Measurements from ENCODE around the gene ATF6.

The ATF6 gene, protein sequence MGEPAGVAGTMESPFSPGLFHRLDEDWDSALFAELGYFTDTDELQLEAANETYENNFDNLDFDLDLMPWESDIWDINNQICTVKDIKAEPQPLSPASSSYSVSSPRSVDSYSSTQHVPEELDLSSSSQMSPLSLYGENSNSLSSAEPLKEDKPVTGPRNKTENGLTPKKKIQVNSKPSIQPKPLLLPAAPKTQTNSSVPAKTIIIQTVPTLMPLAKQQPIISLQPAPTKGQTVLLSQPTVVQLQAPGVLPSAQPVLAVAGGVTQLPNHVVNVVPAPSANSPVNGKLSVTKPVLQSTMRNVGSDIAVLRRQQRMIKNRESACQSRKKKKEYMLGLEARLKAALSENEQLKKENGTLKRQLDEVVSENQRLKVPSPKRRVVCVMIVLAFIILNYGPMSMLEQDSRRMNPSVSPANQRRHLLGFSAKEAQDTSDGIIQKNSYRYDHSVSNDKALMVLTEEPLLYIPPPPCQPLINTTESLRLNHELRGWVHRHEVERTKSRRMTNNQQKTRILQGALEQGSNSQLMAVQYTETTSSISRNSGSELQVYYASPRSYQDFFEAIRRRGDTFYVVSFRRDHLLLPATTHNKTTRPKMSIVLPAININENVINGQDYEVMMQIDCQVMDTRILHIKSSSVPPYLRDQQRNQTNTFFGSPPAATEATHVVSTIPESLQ

DNA sequence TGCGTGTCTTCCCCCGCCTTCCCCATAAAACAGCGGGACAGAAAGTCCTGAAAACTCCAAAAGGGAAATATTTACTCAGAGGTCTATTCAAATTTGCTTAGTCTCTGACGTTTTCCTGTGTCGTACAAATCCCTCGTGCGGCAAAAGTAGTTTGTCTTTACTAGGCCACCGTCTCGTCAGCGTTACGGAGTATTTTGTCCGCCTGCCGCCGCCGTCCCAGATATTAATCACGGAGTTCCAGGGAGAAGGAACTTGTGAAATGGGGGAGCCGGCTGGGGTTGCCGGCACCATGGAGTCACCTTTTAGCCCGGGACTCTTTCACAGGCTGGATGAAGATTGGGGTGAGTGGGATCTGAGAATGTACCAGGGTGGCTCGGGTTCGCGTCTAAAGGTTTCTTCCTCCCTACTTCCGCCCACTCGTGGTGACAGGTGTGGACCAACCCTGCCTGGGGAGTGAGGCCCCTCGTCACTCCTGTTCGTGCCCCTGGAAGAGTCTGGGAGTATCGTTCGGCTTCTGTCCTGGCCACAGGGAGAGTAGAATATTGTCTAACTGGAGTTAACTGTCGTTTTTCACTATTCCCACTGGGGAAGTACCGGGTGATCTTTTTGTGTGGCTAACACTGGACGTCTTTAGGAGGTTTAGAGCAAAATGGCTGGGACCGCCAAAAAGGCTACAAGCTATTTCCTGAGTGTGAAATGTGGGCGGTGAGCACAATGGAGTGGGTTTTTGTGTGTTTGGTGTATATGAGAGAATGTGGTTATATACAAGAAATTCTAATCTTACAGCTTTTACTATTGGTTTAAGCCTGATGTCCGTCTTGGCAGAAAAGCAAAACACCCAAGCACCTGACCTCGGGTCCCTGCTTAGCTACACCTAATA is at the start of gene ATF6:
Gene ATF6 (plus strand): TSS at position 219 of the 880 bp plus-strand sequence. CDS start 41 bp downstream, at position 260.
- DNase-seq (ENCODE audit: low read depth) = peak; percentile 89
- H3K4me3 ChIP-seq (ENCODE audit: low read depth, low read length) = peak within 1 kb of the TSS; percentile 99
- TF ChIP-seq, protein P1, sequence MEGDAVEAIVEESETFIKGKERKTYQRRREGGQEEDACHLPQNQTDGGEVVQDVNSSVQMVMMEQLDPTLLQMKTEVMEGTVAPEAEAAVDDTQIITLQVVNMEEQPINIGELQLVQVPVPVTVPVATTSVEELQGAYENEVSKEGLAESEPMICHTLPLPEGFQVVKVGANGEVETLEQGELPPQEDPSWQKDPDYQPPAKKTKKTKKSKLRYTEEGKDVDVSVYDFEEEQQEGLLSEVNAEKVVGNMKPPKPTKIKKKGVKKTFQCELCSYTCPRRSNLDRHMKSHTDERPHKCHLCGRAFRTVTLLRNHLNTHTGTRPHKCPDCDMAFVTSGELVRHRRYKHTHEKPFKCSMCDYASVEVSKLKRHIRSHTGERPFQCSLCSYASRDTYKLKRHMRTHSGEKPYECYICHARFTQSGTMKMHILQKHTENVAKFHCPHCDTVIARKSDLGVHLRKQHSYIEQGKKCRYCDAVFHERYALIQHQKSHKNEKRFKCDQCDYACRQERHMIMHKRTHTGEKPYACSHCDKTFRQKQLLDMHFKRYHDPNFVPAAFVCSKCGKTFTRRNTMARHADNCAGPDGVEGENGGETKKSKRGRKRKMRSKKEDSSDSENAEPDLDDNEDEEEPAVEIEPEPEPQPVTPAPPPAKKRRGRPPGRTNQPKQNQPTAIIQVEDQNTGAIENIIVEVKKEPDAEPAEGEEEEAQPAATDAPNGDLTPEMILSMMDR (IDR thresholded peaks at IDR 0.05; ENCODE audit: control insufficient read depth, extremely low read depth, insufficient read depth) = no peak

DNA sequence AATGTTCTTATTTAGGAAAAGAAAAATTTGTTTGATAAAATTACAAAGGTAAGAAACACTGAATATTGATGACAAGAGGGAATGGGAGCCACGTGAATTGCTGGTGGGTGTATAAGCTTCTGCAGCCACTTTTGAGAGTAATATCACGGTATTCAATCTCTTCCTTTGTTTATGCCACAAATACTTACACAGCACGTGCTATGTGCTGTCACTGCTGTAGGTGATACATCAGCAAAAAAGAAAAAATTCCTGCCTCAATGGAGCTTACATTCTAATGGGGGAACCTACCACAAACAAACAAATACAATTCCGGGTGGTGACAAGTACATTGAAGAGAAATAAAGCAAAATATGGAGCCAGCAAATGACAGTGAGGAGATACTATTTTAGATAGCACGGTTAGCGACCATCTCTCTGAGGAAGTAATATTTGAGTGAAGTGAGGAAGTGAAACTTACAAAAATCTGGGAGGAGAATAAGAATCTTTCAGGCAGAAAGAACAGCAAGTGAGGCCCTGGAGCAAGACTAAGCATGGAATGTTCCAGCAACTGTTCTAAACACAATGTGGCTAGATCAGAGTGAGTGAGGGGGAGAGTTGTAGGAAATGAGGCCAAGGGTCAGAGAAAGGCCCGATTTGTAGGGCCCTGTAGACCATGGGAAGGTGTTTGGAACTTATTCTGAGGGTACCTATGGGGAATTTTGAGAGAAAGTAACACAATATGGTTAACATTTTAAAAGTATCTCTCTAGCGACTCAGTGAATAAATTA is 47.4 kb upstream of the ATF6 start:
- H3K4me3 ChIP-seq (ENCODE audit: low read depth, low read length) = no peak overlapping the region
- TF ChIP-seq, protein P1 (IDR thresholded peaks at IDR 0.05; ENCODE audit: control insufficient read depth, extremely low read depth, insufficient read depth) = no peak
- no peak for DNase-seq (ENCODE audit: low read depth)

- DNase-seq (ENCODE audit: low read depth) = no peak
- TF ChIP-seq, protein P1 (IDR thresholded peaks at IDR 0.05; ENCODE audit: control insufficient read depth, extremely low read depth, insufficient read depth) = no peak
- no peak overlapping the region for H3K4me3 ChIP-seq (ENCODE audit: low read depth, low read length)
Measured at GRCh38 chr1:161719325-161719611, 46.9 kb upstream of the ATF6 start.

DNA sequence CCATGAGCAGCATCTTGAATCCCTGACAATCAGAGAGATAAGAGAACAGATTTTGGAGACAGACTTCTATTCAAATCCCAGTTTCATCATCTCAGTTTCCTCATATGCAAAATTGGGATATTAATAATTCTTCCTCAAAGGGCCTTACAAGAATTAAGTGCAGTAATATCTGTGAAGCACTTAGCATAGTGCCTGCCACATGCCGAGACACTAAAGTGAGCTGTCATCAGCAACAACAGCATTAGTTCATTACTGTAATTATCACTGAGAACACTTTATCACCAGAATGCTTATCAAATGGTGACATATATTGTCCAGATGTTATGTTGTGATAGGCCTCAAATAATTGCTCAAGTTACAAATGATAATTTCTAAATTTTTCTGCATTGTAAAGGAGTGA is 45.7 kb upstream of the ATF6 start:
- no peak for DNase-seq (ENCODE audit: low read depth)
- no peak overlapping the region for H3K4me3 ChIP-seq (ENCODE audit: low read depth, low read length)
- TF ChIP-seq, protein P1 (IDR thresholded peaks at IDR 0.05; ENCODE audit: control insufficient read depth, extremely low read depth, insufficient read depth) = no peak

DNA sequence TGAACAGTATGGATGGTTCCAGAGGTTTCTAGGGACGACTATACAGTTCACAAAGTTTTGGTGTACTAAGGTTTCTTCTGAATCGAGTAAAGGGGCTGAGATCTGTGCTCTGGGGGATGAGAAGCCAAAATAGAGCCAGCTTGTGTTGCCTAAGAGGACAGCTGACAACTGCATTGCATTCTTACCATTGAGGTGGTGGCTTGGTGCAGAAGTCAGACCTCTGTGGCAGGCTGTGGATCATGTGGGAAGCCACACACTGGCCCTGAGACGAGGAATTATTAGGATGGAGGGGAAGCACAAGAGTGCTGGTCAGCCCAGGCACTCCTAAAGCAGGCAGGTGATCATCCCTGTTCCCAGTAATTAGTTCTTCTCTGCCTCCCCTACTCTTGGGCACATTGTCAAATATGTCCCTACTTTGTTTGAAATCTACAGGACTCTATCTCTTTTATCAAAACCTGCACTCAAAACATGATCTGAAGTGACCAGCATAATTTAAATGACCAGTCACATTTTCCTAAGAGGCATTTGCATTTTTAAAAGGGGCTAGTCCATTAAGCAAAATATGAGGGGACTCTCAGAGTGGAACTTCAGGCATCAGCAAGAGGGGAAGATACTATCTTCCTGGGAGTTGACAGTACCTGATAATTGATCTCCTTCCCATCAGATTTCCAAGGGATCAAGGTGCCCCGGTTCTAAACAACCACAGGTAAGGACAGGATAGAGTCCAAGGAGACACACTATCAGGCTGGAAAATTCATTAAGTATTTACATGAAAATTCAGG is 45.0 kb upstream of the ATF6 start, which contains the start of gene FCRLB:
Gene FCRLB (plus strand): TSS at position 589 of the 782 bp plus-strand sequence. CDS start 1,129 bp downstream, outside the sequence.
- no peak within 1 kb of the TSS for H3K4me3 ChIP-seq (ENCODE audit: low read depth, low read length)
- TF ChIP-seq, protein P1 (IDR thresholded peaks at IDR 0.05; ENCODE audit: control insufficient read depth, extremely low read depth, insufficient read depth) = no peak
- no peak for DNase-seq (ENCODE audit: low read depth)
